WTC11 (cell line): ENCODE results near the gene USP50. TPM values are rescaled to one million over a fixed set of nuclear protein-coding genes. Genes with fewer than 3 reads are reported as not detected.

Source experiments
- ATAC-seq: fragments of 200-7000 bp; cut with Tn5 transposase; 2 replicates; pipeline ENCODE4 v1.10.0; 2021; ENCODE audit warnings: mild to moderate bottlenecking, moderate library complexity
- CTCF ChIA-PET: fragments of 300-600 bp; sonication (Branson Sonifier 250); formaldehyde crosslinking; loops from one replicate; lab custom pipeline; 2021; ENCODE audit warnings: antibody characterized with exemption; lab: Charles Lee
- POLR2A ChIA-PET: fragments of 350-600 bp; sonication (Branson Sonifier 250); formaldehyde crosslinking; loops from one replicate; lab custom pipeline; 2021; ENCODE audit warnings: antibody characterized with exemption; lab: Charles Lee
- DNase-seq: peaks from one replicate; pipeline ENCODE4 v3.0.0; 2021; ENCODE audit warnings: low spot score
- H3K27ac Mint-ChIP-seq: 2 replicates; pipeline ENCODE4 v1.8.0; 2021; ENCODE audit warnings: mixed read lengths
- H3K27me3 Mint-ChIP-seq: 2 replicates; pipeline ENCODE4 v1.8.0; 2021; ENCODE audit warnings: low read depth, mild to moderate bottlenecking, moderate library complexity, mixed read lengths
- H3K36me3 Mint-ChIP-seq: 2 replicates; pipeline ENCODE4 v1.8.0; 2021; ENCODE audit warnings: mixed read lengths
- H3K4me1 Mint-ChIP-seq: 2 replicates; pipeline ENCODE4 v1.8.0; 2022; ENCODE audit warnings: mixed read lengths
- H3K4me3 Mint-ChIP-seq: 2 replicates; pipeline ENCODE4 v1.8.0; 2021; ENCODE audit warnings: mild to moderate bottlenecking, moderate library complexity, mixed read lengths
- H3K9me3 Mint-ChIP-seq: 2 replicates; pipeline ENCODE4 v1.8.0; 2021; ENCODE audit warnings: mixed read lengths
- AFF4 ChIP-seq: sonication (generic); formaldehyde crosslinking; IDR thresholded peaks from 2 replicates; pipeline ENCODE4 v1.8.1; 2023; ENCODE audit warnings: mild to moderate bottlenecking, missing genetic modification reagents, borderline replicate concordance
- ATF3 ChIP-seq: sonication (generic); formaldehyde crosslinking; conservative IDR thresholded peaks from 2 replicates; pipeline ENCODE4 v1.8.1; 2022; ENCODE audit warnings: mild to moderate bottlenecking, missing genetic modification reagents
- ELF4 ChIP-seq: sonication (generic); formaldehyde crosslinking; IDR thresholded peaks from 2 replicates; pipeline ENCODE4 v1.8.1; 2022; ENCODE audit warnings: low read depth, mild to moderate bottlenecking, moderate library complexity, missing genetic modification reagents
- FOXK1 ChIP-seq: sonication (generic); formaldehyde crosslinking; IDR thresholded peaks from 2 replicates; pipeline ENCODE4 v1.8.0; 2022; ENCODE audit warnings: mild to moderate bottlenecking, moderate library complexity, missing genetic modification reagents
- GRHL2 ChIP-seq: fragments of 250-450 bp; sonication (Bioruptor Pico); IDR thresholded peaks from 2 replicates; pipeline ENCODE4 v1.8.0; 2022; ENCODE audit warnings: mild to moderate bottlenecking, moderate library complexity; ENCODE audit not compliant: insufficient replicate concordance, severe bottlenecking
- IRF2 ChIP-seq: sonication (generic); formaldehyde crosslinking; IDR thresholded peaks from 2 replicates; pipeline ENCODE4 v1.8.0; 2022; ENCODE audit warnings: low read depth, missing genetic modification reagents, borderline replicate concordance
- MLX ChIP-seq: sonication (generic); formaldehyde crosslinking; IDR thresholded peaks from 2 replicates; pipeline ENCODE4 v1.8.1; 2023; ENCODE audit warnings: mild to moderate bottlenecking, missing genetic modification reagents, moderate library complexity
- MYBL2 ChIP-seq: sonication (generic); formaldehyde crosslinking; IDR thresholded peaks from 2 replicates; pipeline ENCODE4 v1.8.1; 2023; ENCODE audit warnings: mild to moderate bottlenecking, moderate library complexity, missing genetic modification reagents
- PREB ChIP-seq: sonication (generic); formaldehyde crosslinking; IDR thresholded peaks from 2 replicates; pipeline ENCODE4 v1.8.1; 2022; ENCODE audit warnings: mild to moderate bottlenecking, missing genetic modification reagents, moderate library complexity, borderline replicate concordance
- TEAD1 ChIP-seq: sonication (generic); formaldehyde crosslinking; IDR thresholded peaks from 2 replicates; pipeline ENCODE4 v1.8.0; 2022; ENCODE audit warnings: mild to moderate bottlenecking, missing genetic modification reagents
- ZBTB21 ChIP-seq: sonication (generic); formaldehyde crosslinking; IDR thresholded peaks from 2 replicates; pipeline ENCODE4 v1.8.1; 2023; ENCODE audit warnings: mild to moderate bottlenecking, missing genetic modification reagents, borderline replicate concordance
- ZBTB43 ChIP-seq: sonication (generic); formaldehyde crosslinking; IDR thresholded peaks from 2 replicates; pipeline ENCODE4 v1.8.1; 2023; ENCODE audit warnings: mild to moderate bottlenecking, missing genetic modification reagents
- ZNF121 ChIP-seq: sonication (generic); formaldehyde crosslinking; IDR thresholded peaks from 2 replicates; pipeline ENCODE4 v1.8.0; 2023; ENCODE audit warnings: missing genetic modification reagents
- ZNF232 ChIP-seq: sonication (generic); formaldehyde crosslinking; IDR thresholded peaks from 2 replicates; pipeline ENCODE4 v1.8.0; 2022; ENCODE audit warnings: mild to moderate bottlenecking, missing genetic modification reagents
- ZNF263 ChIP-seq: sonication (generic); formaldehyde crosslinking; IDR thresholded peaks from 2 replicates; pipeline ENCODE4 v1.8.1; 2022; ENCODE audit warnings: low read depth, mild to moderate bottlenecking, moderate library complexity, missing genetic modification reagents
- ZNF416 ChIP-seq: fragments of 250-450 bp; sonication (Bioruptor Pico); IDR thresholded peaks from 2 replicates; pipeline ENCODE4 v1.9.0; 2021; ENCODE audit warnings: mild to moderate bottlenecking, inconsistent platforms
- ZNF425 ChIP-seq: fragments of 250-450 bp; sonication (Bioruptor Pico); conservative IDR thresholded peaks from 2 replicates; pipeline ENCODE4 v1.9.0; 2021; ENCODE audit warnings: mild to moderate bottlenecking
- ZNF671 ChIP-seq: fragments of 250-450 bp; sonication (Bioruptor Pico); IDR thresholded peaks from 2 replicates; pipeline ENCODE4 v1.8.0; 2021; ENCODE audit warnings: mild to moderate bottlenecking
- total RNA-seq: library from RNA; stranded (reverse); gene quantifications from 3 replicates; pipeline ENCODE4 v1.2.3, GENCODE V29; 2021

The USP50 gene
- total RNA-seq, 1 experiment from 2014 or later, result not detected

- Mint-ChIP-seq H3K27ac (no peak overlapping the region), H3K27me3 (no peaks in the 10 kb centered on the region), H3K36me3 (peaks cover 6% of the 10 kb centered on the region), H3K9me3 (0 out of 2 replicates have a peak, but pooled peaks cover 3% of the 10 kb centered on the region), H3K4me1 (peaks cover under 1% of the 10 kb centered on the region), H3K4me3 (no peak overlapping the region)
- POLR2A ChIA-PET, result no interaction called here
- CTCF ChIA-PET, result no interaction called here
- DNase-seq (no peak), ATAC-seq (no peak)
- TF ChIP-seq ZNF121, result no peak
- TF ChIP-seq MYBL2 (CRISPR knock-in tag), result no peak
- no peak for TF ChIP-seq FOXK1 (CRISPR knock-in tag)
- TF ChIP-seq ZBTB43, result no peak
- no peak for TF ChIP-seq ELF4 (CRISPR knock-in tag)
- no peak for TF ChIP-seq ZNF232 (CRISPR knock-in tag)
- TF ChIP-seq ZNF263 (CRISPR knock-in tag), result no peak
- TF ChIP-seq MLX (CRISPR knock-in tag), result no peak
- no peak for TF ChIP-seq PREB (CRISPR knock-in tag)
- TF ChIP-seq ZNF671 (CRISPR knock-in tag), result no peak
- no peak for TF ChIP-seq IRF2 (CRISPR knock-in tag)
- no peak for TF ChIP-seq ZNF425 (CRISPR knock-in tag)
- no peak for TF ChIP-seq ZNF416 (CRISPR knock-in tag)
- TF ChIP-seq GRHL2 (CRISPR knock-in tag), result no peak
- no peak for TF ChIP-seq TEAD1
These were observed 10.3 kb upstream of the USP50 start for GRCh38 chr15:50556642-50557371.

GRCh38 chr15:50552238-50552637 lies 5.8 kb upstream of the USP50 start:
- POLR2A ChIA-PET, result no interaction called here
- Mint-ChIP-seq H3K4me1 (peaks cover 7% of the 10 kb centered on the region), H3K27ac (no peak overlapping the region), H3K9me3 (0 out of 2 replicates have a peak, but pooled peaks cover 3% of the 10 kb centered on the region), H3K4me3 (no peak overlapping the region), H3K27me3 (no peaks in the 10 kb centered on the region), H3K36me3 (peaks cover 3% of the 10 kb centered on the region; the same call in 1 of the 2 replicates)
- no peak for DNase-seq
- CTCF ChIA-PET, result no interaction called here
- TF ChIP-seq AFF4 (CRISPR knock-in tag) (no peak), ATF3 (CRISPR knock-in tag) (no peak), ZBTB21 (CRISPR knock-in tag) (no peak)
- no peak for ATAC-seq
